HG03039 (cell line): ENCODE results near the gene HUNK.

Experiments used
- ATAC-seq: cut with Tn5 transposase; IDR thresholded peaks from one replicate; pipeline ENCODE4 v1.9.1; 2021; ENCODE audit warnings: mild to moderate bottlenecking, moderate library complexity; ENCODE audit not compliant: unreplicated experiment

Gene HUNK

DNA sequence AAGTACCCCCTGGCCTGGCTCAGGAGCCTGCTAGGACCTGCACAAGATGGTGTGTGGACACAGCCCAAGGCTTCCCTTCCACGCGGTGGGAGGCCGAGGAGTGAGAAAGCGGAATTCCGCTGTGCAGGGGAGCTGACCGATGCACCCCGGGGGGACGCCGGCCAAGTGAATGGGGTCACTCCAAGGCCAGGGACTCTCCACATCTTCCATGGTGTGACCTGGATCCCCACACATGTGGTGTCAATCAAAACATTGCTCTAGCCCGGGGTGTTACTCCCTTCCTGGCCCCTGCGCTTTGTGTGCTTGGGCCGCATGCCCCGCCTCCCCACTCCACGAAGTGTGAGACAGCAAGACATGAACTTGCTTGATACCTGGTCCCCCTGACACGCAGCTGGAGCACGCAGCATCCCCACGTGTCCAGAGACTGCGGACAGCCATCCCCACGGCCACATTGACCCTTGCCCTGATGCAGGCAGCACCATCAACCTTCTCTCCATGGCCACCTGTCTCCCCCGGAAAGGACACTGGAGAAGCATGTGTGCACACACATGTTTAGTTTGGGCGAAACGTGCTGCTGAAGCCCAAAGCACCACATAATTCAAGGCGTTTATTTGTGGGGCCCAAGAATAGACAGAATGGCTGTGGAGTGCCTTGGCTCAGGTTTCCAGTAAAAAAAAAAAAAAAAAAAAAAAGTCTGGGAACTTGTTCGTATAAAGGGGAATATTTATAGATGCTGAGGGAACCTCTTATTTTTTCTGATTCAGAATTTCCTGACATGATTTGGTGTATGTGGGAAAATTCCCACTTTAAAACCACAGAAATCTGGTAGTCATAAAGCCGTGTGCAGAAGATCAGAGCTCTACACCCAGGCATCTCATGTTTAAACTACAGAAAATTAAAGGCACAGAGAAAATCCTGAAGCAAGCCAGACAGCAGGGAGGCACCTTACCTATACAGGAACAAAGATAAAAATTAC is 171.7 kb downstream of the HUNK start:
- no peak for ATAC-seq

DNA sequence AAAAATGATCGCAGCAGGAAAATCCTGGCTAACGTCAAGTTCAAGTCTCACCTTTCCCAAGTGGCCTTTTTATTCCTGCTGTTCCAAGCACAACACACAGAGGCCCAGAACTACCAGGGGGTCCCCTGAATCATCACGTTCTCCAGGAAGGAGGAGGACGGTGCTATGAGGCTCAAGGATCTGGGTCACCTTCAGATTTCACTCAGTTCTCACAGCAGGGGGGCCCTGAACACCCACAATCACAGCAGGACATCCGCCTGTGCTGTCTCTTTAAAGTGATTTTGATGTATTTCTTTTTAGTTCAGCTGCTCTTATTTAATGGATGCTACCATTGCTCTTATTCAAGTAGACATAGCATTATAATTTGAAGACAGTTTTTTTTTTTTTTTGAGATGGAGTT is 173.4 kb downstream of the HUNK start:
- no peak for ATAC-seq

DNA sequence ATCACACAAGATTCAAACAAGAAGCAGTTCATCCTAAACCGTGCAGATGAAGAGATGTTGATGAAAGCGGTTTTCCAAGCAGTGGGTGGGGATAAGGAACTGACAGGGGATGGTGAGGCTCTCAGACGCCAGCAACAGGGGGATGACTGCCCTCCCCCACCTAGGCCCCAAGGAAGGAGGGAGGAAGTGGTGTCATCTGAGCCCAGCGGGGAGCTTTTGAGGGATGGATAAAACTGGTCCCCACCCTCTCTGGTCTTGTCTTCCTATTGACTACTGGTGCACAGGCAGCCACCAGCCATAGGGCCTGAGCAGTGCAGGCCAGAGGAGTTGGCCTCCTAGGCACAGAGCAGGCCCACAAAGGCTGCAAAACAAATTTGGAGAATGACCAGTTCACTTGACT is 175.5 kb downstream of the HUNK start:
- no peak for ATAC-seq
